ENCODE results near the gene KLF16.

Gene KLF16

GRCh38 chr19:1857648-1858326 lies 5.6 kb downstream of the KLF16 start:
- DNase-seq (ENCODE audit: low read depth), result no peak
- TF ChIP-seq CTCF (IDR thresholded peaks at IDR 0.05; ENCODE audit: low read depth, low read length, missing control alignments), result no peak
- in situ Hi-C loops (cut with HindIII; ENCODE audit: low sequenced_read_pairs), result no loop called here
- no peak overlapping the region for H3K4me3 ChIP-seq (ENCODE audit: low read depth, low read length)

- TF ChIP-seq CTCF (IDR thresholded peaks at IDR 0.05; ENCODE audit: low read depth, low read length, missing control alignments), result no peak
- in situ Hi-C loops (cut with HindIII; ENCODE audit: low sequenced_read_pairs), result no loop called here
- H3K4me3 ChIP-seq (ENCODE audit: low read depth, low read length), result peak overlapping the region; percentile 33
- no peak for DNase-seq (ENCODE audit: low read depth)
Observed at GRCh38 chr19:1856698-1857603, 6.4 kb downstream of the KLF16 start.

- no peak for DNase-seq (ENCODE audit: low read depth)
- no peak for TF ChIP-seq CTCF (IDR thresholded peaks at IDR 0.05; ENCODE audit: low read depth, low read length, missing control alignments)
- H3K4me3 ChIP-seq (ENCODE audit: low read depth, low read length), result no peak overlapping the region
- in situ Hi-C loops (cut with HindIII; ENCODE audit: low sequenced_read_pairs), result no loop called here
Observed at GRCh38 chr19:1856345-1856697, 7.1 kb downstream of the KLF16 start.

- no peak for TF ChIP-seq CTCF (IDR thresholded peaks at IDR 0.05; ENCODE audit: low read depth, low read length, missing control alignments)
- no peak overlapping the region for H3K4me3 ChIP-seq (ENCODE audit: low read depth, low read length)
- no peak for DNase-seq (ENCODE audit: low read depth)
- in situ Hi-C loops (cut with HindIII; ENCODE audit: low sequenced_read_pairs), result no loop called here
Observed at GRCh38 chr19:1855828-1856255, 7.5 kb downstream of the KLF16 start.

- TF ChIP-seq CTCF (IDR thresholded peaks at IDR 0.05; ENCODE audit: low read depth, low read length, missing control alignments), result no peak
- DNase-seq (ENCODE audit: low read depth), result no peak
- no peak overlapping the region for H3K4me3 ChIP-seq (ENCODE audit: low read depth, low read length)
- in situ Hi-C loops (cut with HindIII; ENCODE audit: low sequenced_read_pairs), result no loop called here
Observed at GRCh38 chr19:1855040-1855827, 8.1 kb downstream of the KLF16 start.

- in situ Hi-C loops (cut with HindIII; ENCODE audit: low sequenced_read_pairs), result no loop called here
- no peak for DNase-seq (ENCODE audit: low read depth)
- no peak overlapping the region for H3K4me3 ChIP-seq (ENCODE audit: low read depth, low read length)
- no peak for TF ChIP-seq CTCF (IDR thresholded peaks at IDR 0.05; ENCODE audit: low read depth, low read length, missing control alignments)
Observed at GRCh38 chr19:1854542-1855039, 8.8 kb downstream of the KLF16 start.

Data from astrocyte of the cerebellum (primary cell).